HFFc6 (cell line): ENCODE results near the gene MKNK2. TPM values are rescaled to one million over a fixed set of nuclear protein-coding genes. Genes with fewer than 3 reads are reported as not detected.

Source experiments
- DNase-seq: peaks from one replicate; pipeline ENCODE4 v3.0.0-alpha.2; 2018
- H3K27ac Mint-ChIP-seq: 2 replicates; pipeline ENCODE4 v1.8.0; 2020; ENCODE audit warnings: mild to moderate bottlenecking, mixed read lengths
- H3K27me3 Mint-ChIP-seq: 2 replicates; pipeline ENCODE4 v1.8.0; 2021; ENCODE audit warnings: mild to moderate bottlenecking, moderate library complexity, mixed read lengths; ENCODE audit not compliant: insufficient read depth
- H3K36me3 Mint-ChIP-seq: 2 replicates; pipeline ENCODE4 v1.8.0; 2021; ENCODE audit warnings: low read depth, mixed read lengths
- H3K4me1 Mint-ChIP-seq: 2 replicates; pipeline ENCODE4 v1.8.0; 2020; ENCODE audit warnings: low read depth, mixed read lengths
- H3K4me3 Mint-ChIP-seq: 2 replicates; pipeline ENCODE4 v1.8.0; 2020; ENCODE audit warnings: mild to moderate bottlenecking, moderate library complexity, mixed read lengths
- H3K9me3 Mint-ChIP-seq: 2 replicates; pipeline ENCODE4 v1.8.0; 2020; ENCODE audit warnings: mild to moderate bottlenecking, mixed read lengths
- total RNA-seq, 6 experiments: library from RNA; stranded (reverse); fragmentation: NEBNext Ultra II Directional; extraction: Animal tissue kit (Norgen Biotek cat#: 25700); gene quantifications; 2 replicates in 1 of 6; 3 replicates in 5 of 6; pipeline ENCODE4 v1.2.3, GENCODE V29; 2021
- TF ChIP-seq, protein P1 (sequence below): fragments of 200-600 bp; sonication (generic); IDR thresholded peaks from 2 replicates; pipeline ENCODE4 v1.5.0; 2021; ENCODE audit warnings: antibody characterized with exemption, mild to moderate bottlenecking

Gene MKNK2
- total RNA-seq, 6 experiments from 2014 or later: 61.5 to 82.9 (median 65.2) TPM

DNA sequence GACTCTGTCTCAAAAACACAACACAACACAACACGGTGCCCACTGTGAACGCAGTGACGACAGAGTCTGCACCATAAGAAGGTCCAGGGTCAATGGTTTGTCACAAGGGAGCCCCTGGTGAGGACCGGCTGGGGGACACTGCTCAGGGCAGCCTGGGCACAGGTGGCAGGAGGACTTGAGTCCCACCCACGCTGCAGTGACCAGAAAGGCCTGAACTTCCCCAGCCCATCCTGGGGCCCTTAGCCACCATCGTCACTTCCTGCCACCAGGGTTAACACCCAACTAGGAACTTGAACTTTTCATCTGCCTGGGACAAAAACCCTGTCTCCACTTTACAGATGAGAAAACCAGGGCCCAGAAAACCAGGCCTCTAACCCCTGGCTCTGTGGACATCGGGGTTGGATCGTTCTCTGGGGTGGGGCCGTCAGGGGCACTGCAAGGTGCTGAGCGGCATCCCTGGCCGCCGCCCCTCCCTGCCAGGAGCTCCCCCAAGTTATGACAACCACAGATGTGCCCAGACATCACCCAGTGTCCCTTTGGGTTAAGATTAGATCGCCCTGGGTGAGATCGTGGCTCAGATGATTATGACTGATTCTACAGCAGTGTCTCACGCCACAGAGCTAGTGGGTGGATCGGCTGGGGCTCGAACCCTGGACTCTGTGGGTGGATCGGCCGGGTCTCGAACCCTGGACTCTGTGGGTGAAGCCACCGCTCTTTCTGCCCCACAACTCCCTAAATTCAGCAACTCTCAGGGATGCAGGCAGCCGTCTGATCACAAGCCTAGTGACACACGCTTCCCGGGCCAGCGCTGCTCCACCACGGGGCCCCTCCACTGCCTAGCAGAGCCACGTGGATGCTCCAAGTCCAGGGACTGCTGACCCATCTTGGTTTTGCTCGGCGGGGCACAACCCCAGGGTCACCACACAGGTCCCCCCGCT, 31.1 kb upstream of the MKNK2 start:
- Mint-ChIP-seq H3K27me3 (peaks cover 6% of the 10 kb centered on the region), H3K4me1 (peaks cover 3% of the 10 kb centered on the region; the same call in 1 of the 2 replicates), H3K9me3 (no peaks in the 10 kb centered on the region), H3K36me3 (peaks cover 4% of the 10 kb centered on the region), H3K27ac (no peak overlapping the region), H3K4me3 (no peak overlapping the region)
- TF ChIP-seq, protein P1, sequence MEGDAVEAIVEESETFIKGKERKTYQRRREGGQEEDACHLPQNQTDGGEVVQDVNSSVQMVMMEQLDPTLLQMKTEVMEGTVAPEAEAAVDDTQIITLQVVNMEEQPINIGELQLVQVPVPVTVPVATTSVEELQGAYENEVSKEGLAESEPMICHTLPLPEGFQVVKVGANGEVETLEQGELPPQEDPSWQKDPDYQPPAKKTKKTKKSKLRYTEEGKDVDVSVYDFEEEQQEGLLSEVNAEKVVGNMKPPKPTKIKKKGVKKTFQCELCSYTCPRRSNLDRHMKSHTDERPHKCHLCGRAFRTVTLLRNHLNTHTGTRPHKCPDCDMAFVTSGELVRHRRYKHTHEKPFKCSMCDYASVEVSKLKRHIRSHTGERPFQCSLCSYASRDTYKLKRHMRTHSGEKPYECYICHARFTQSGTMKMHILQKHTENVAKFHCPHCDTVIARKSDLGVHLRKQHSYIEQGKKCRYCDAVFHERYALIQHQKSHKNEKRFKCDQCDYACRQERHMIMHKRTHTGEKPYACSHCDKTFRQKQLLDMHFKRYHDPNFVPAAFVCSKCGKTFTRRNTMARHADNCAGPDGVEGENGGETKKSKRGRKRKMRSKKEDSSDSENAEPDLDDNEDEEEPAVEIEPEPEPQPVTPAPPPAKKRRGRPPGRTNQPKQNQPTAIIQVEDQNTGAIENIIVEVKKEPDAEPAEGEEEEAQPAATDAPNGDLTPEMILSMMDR: no peak
- no peak for DNase-seq

DNA sequence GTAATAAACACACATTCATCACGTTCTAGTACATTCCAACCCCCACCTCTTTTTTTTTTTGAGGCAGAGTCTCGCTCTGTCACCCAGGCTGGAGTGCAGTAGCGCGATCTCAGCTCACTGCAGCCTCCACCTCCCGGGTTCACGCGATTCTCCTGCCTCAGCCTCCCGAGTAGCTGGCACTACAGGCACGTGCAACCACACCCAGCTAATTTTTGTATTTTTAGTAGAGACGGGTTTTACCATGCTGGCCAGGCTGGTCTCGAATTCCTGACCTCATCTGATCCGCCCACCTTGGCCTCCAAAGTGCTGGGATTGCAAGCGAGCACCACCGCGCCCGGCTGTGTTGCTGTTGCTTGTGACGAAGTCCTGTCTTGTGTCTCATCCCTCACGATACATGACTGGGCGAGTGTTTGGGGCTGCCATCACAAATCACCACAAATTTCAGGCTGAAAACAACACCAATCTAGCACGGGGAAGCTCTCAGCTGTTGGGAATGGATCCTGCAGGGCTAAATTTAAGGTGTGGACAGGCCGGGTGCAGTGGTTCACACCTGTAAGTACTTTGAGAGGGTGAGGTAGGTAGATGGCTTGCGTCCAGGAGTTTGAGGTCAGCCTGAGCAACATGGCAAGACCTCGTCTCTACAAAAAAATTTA, 29.4 kb upstream of the MKNK2 start:
- Mint-ChIP-seq H3K4me3 (no peak overlapping the region), H3K9me3 (no peaks in the 10 kb centered on the region), H3K36me3 (peaks cover 7% of the 10 kb centered on the region), H3K27ac (no peak overlapping the region), H3K27me3 (peaks cover 2% of the 10 kb centered on the region), H3K4me1 (no peaks in the 10 kb centered on the region; the same call in 1 of the 2 replicates)
- no peak for DNase-seq
- TF ChIP-seq, protein P1: no peak

DNA sequence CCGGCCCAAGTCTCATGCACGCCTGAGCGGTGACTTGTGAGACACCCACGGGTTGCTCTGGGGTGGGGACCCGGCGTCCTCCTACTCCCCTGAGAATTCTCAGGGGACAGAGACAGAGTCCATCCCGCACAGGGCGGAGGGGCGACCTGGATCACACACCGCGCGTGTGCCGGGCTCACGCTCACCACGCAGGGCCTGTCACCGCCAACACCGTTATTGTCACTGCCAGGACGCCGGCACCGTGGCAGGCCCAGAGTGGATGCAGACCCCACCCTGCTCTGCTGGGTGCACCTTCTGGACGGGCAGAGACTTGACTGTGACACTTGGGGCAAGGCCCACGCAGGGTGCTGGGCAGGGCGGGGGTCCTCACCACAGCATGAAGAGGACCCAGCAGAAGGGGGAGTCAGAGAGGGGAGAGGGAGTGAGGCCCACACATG, 28.8 kb upstream of the MKNK2 start:
- Mint-ChIP-seq H3K27ac (no peak overlapping the region), H3K27me3 (peaks cover 2% of the 10 kb centered on the region), H3K4me3 (no peak overlapping the region), H3K36me3 (peaks cover 3% of the 10 kb centered on the region), H3K4me1 (no peaks in the 10 kb centered on the region), H3K9me3 (no peaks in the 10 kb centered on the region)
- TF ChIP-seq, protein P1: no peak
- DNase-seq: no peak

DNA sequence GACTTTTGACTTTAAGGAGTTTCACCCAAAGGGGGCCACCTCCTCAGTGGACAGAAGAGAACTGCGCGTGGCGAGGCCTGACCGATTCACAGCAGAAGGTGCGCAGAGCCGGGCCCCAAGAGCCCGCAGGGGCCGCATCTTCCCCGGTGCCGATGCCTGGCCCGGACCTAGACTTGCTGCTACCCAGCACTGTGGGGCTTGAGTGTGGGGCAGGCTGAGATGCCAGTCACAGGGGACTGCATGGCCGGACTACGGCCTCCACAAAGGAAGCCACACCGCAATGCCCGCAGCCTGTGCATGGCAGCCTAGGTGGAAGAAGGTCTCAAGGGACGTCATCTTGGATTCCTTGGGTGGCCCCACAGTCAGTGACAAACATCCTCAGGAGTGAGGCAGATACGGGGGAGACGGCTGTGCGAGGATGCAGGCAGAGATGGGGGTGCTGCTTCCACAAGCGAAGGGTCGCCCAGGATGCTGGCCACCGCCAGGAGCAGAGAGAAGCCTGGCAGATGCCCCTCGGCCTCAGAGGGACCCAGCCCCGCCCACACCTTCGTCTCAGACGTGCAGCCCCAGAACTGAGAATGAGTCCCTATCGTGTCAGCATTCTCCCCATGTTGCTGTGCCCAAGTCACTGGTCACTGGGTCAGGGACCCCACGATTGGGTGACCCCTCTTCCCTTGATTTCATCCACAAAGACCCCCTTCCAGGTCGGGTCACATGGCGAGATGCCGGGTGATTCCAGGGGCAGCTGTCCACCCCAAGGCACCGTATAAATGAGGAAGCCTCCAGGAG, 28.2 kb upstream of the MKNK2 start:
- TF ChIP-seq, protein P1: no peak
- H3K4me1 Mint-ChIP-seq: no peaks in the 10 kb centered on the region
- DNase-seq: no peak
- peaks cover 3% of the 10 kb centered on the region for H3K36me3 Mint-ChIP-seq
- H3K9me3 Mint-ChIP-seq: no peaks in the 10 kb centered on the region
- H3K27me3 Mint-ChIP-seq: peaks cover 2% of the 10 kb centered on the region
- H3K4me3 Mint-ChIP-seq: no peak overlapping the region
- H3K27ac Mint-ChIP-seq: no peak overlapping the region
